ENCODE data around the gene NOD1.
"Not testable (repeated sequence)": the region's sequence is repeated elsewhere in the genome, so short reads cannot be mapped to it uniquely, and the experiment has no call there.

The NOD1 gene, protein sequence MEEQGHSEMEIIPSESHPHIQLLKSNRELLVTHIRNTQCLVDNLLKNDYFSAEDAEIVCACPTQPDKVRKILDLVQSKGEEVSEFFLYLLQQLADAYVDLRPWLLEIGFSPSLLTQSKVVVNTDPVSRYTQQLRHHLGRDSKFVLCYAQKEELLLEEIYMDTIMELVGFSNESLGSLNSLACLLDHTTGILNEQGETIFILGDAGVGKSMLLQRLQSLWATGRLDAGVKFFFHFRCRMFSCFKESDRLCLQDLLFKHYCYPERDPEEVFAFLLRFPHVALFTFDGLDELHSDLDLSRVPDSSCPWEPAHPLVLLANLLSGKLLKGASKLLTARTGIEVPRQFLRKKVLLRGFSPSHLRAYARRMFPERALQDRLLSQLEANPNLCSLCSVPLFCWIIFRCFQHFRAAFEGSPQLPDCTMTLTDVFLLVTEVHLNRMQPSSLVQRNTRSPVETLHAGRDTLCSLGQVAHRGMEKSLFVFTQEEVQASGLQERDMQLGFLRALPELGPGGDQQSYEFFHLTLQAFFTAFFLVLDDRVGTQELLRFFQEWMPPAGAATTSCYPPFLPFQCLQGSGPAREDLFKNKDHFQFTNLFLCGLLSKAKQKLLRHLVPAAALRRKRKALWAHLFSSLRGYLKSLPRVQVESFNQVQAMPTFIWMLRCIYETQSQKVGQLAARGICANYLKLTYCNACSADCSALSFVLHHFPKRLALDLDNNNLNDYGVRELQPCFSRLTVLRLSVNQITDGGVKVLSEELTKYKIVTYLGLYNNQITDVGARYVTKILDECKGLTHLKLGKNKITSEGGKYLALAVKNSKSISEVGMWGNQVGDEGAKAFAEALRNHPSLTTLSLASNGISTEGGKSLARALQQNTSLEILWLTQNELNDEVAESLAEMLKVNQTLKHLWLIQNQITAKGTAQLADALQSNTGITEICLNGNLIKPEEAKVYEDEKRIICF

DNA sequence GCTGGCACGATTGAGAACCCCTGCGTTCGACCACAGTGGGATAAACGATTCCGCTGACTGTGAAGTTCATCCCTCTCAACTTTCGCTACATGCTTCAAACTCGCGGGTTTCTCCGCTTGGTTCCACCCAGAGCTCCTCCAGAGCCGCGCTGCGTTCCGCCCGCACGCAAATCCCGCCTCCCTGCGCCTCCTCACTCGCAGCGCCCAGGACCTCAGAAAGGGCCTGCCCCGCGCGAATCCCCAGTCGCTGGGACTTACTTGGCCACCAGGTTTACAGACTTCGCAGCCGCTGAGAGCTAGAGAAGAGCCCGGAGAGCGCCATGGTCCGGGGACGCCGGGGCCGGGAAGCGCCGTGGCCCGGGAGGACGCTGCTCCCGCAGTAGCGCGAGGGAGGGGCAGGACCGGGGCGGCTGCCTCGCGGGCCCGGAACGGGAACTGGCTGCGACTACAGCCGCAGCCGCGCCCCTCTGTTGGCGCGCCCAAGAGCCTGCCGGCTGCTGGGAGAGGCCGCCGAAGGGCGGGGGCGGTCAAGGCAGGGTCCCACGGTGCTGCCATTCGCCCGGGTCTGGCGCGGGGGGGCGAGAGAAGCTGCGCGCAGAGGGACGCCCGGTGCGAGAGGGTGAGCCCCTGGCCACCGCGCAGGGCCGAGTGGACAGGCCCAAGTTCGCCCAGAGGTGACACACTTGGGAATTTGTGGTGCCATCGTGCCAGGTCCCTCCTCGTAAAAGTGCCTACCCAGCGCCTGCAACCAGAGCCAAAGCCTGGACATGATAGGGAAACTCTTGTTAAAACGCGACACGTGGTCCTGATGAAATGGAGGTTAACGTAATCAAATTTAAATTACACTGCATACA, at the start of gene NOD1:
Gene NOD1 (minus strand): TSS at position 436 of the 853 bp plus-strand sequence. CDS start 21,863 bp downstream, outside the sequence.
- DNase-seq = peak; percentile 73

DNA sequence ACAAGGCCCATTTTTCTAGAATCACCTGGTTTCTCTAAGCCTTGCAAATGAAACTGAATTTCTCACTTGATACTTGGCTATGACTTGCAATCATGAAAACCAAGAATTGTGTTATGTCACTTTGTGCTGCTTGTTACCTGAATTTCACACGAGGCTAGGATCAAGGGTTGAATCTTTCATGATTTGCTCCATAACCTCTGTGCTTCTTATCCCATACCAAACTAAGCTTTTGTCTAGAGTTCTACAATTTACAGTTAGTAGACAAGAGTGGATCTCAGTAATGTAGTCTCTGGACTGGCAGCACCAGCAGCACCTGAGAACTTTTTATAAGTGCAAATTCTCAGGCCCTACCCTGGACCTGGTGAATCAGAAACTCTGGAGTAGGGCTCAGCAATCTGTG, 48.7 kb upstream of the NOD1 start:
- DNase-seq = not testable (repeated sequence)

DNA sequence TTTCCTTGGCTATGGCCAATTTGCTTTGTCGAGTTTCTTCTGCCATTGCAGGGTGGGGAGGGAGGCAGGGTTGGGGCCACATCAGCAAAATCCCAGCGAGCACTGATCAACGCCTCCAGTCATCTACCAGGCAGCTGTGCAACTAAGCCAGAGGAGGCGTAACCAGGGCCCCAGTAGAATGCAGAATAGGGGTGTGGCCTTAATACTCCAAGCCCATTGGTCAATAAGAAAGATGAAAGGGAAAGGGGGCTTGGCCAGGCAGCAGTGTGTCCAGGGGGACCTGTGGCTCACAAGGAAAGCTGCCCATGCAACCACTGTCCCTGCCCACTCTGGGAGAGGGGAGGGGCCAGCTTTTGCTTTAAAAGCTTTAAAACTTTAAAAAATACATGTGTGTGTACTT, 47.6 kb upstream of the NOD1 start:
- no peak for DNase-seq

DNA sequence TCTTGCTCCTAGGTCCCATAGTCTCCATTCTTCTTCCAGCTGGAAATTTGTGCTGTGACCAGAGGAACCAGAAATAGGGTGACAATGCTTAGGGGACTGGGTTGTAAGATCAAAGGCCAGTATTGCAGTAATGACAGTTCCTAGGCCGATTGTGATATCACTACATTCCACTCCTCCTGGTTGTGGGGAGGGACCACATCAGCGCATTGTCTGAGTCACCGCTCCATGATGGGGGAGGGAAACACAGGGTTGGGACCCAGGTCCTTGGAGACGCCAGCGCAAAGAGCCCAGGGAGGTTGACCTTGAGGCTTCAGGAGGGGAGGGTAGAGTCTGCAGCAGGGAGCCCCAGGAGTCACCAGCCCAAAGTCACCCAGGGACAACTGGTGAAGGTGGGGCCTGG, 46.8 kb upstream of the NOD1 start:
- no peak for DNase-seq

DNA sequence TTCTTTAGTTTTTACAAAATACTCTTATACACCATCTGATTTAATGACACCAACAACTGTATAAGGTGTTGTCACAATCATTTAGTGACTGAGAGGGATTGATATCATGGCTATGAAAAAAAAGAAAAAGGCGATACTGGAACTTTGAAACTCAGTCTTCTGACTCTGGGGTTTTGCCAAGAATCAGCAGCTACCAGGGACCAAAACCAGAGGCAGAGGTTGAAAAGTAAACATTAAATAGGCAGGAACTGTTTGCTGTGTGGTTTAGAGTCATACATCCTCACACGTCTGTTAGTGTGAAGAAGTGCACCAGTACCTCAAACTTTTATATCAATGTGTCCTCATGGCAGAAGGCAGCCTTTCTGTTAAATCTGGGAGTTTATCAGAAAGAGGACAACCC, 46.0 kb upstream of the NOD1 start:
- DNase-seq = no peak

DNA sequence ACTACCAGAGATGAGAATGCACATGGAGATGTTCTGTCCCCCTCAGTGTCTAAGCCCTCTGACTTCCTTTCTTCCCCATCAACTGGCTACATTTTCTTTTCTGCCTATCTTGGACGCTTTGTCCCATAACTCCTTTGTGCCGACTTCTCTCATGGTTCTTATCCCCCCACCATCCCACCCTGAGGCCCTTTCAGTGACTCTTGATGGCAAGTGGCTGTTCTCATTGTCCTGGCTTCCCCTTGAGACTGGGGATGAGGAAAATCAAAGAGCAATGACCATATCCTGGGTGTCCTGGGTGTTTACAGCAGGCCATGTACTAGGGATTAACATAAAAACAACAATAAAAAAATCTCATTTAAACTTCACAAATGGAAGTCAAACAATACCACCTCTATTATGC, 44.9 kb upstream of the NOD1 start:
- DNase-seq = no peak

DNA sequence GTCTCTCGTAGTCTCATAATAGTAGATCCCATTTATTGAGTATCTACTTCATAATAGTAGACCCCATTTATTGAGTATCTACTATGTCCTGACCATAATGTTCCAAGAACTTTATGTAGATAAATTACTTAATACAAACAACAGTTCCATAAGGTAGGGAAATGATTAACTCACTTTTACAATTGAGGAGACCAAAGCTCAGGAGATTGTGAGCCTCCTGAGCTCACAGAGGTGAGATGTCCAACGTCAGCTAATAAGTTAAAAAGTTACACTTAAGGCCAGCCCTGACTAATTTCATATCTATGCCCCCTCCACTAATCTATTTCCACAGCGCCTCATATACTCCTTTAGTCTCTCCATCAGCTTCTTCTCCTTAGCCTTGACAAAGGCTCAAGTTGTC, 43.6 kb upstream of the NOD1 start:
- no peak for DNase-seq

DNA sequence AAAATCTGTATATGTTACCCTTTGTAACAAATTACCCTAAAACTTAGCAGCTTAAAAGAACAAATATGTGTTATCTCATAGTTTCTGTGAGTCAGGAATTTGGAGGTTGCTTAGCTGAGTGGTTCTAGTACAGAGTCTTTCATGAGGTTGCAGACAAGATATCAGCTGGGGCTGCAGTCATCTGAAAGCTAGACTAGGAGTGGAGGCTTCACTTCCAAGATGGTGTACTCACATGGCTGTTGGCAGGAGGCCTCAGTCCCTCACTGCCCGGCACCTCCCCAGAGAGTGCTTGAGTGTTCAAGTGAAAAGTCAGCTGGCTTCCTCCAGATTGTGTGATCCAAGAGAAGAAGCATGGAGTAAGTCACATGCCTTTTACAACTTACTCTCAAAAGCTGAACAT, 42.9 kb upstream of the NOD1 start:
- DNase-seq = no peak

DNA sequence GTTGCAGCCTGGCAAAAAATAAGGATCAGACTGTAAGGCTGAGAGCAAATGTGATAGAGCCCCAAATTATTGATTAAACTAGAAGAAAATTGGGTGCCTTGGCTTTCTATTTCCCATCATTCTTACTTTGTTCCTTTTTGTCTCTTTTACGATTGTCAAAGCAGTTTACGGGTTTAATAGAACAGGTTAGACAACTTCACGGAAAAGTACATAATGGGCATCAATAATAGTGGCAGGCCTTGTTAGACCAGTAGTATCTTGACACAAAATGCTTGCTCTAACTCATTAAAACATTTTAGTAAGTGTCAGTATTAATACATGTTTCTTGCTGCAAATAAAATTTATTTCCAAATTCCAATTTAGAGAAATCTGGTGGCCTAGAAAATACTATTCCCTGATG, 40.5 kb upstream of the NOD1 start:
- no peak for DNase-seq

DNA sequence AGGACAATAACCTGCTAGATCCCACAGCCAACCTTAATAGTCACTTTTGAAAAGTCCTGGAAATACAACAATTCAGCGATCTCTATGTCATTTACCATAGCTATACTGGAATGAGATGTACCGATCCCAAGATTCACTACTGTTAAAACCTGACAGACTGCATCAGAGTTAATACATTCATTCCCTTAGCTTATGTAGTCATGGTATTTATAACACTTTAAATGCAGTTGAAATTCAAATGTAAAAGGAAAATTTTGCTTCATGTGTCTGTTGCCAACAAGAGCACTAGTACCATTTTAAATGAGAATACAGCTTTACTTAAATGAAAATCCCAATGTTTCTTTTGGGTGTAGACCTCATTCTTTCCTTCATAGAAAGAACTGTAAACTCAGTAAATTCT, 37.2 kb upstream of the NOD1 start:
- no peak for DNase-seq

DNA sequence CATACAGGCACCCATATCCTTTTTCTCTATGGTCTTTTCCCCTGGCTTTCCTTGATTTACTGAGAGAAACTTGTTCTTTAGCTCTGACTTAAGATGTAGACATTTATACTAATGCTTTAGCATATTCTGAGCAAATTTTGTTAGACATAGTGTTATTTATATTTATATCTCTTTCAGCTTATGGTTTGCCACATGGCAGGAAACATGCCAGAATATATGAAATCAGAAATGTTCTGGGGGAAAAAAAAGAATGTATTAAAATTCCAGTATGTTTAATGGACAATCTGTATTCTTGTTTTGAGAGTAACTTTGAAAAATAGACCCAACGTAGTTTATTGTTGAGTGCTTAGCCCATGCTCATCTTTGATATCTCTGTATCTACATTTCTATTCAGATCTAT, 36.2 kb upstream of the NOD1 start:
- no peak for DNase-seq

DNA sequence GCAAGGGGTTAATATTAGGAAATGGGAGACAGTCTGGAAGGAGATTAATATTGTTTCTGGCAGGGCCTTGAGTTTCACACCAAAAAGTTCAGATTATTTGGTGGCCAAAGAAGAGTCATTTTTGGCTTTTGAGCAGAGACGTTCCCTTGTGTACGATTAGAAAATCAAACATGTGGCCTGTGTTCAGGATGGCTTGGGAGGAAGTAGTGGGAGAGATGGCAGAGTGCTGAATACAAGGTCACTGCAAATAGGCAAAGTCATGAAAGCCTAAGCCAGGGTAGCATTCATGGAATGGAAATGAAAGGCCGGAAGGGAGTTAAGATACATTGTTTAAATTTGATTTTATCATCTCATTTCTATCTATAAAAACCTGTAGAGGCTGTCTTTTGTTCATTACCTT, 35.6 kb upstream of the NOD1 start:
- no peak for DNase-seq

DNA sequence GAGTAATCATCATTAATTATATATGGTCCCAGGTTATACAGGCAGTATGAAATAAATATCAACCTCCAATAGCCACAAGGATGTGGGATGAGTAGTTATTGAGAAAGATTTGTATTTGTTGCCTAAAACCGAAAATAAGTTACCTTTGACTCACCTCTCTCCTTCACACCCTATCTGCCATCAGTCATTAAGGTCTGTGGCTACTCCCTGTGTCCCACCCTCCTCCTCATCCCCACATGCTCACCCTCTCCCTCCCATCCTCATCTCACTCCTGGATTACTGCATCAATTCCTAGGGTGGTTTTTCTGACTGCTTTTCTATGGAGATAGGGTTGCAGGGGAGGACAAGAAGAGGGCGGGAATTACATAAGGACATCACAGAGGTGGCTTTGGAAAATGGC, 35.2 kb upstream of the NOD1 start:
- DNase-seq = no peak

DNA sequence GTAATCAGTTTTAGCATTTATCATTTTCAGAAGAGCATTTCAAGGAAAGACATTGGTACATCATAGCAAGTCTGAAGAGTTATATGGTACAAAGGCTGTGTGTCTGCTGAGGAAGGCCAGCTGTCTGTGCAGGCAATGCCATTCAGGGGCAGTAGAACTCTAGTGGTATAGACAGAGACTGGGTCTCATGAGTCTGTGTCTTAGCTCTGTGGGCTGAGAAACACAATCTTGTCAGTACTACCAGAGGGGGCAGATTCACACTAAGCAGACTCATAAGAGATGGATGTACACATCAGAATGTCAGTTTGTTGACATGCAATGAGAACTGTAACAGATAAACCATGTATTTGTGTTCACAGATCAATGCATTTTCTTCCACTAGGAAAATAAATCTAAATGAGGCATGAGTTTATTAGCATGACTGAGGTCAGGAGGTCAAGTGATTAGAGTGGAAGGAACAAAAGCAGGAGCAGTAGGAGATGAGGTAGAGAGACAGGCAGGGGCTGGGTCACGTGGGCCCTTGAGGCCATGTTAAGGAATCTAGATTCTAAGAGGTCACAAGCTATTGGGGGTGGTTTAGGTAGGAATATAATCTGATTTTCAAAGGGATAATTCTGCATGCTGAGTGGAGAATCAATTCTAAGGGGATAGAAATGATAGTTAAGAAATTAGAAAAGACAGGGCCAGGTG, 33.5 kb upstream of the NOD1 start:
- no peak for DNase-seq

DNA sequence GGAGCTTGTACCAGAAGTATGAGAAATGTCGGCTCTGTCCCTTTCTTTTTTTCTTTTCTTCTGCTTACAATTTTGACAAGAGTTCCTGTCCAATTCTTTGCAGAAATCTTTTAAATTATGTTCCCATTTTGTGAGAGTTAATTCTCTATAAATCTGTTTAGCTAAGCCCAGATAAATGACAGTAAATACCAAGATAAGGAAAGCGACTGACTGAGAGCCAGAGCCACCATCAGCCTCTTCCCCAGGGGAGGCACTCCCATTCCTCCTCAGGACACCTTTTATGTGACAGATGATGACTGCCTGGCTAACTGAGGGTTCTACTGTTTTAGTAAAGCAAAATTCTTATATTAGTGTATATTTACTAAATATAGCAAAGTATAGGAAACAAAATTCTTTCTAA, 32.9 kb upstream of the NOD1 start:
- DNase-seq = no peak

DNA sequence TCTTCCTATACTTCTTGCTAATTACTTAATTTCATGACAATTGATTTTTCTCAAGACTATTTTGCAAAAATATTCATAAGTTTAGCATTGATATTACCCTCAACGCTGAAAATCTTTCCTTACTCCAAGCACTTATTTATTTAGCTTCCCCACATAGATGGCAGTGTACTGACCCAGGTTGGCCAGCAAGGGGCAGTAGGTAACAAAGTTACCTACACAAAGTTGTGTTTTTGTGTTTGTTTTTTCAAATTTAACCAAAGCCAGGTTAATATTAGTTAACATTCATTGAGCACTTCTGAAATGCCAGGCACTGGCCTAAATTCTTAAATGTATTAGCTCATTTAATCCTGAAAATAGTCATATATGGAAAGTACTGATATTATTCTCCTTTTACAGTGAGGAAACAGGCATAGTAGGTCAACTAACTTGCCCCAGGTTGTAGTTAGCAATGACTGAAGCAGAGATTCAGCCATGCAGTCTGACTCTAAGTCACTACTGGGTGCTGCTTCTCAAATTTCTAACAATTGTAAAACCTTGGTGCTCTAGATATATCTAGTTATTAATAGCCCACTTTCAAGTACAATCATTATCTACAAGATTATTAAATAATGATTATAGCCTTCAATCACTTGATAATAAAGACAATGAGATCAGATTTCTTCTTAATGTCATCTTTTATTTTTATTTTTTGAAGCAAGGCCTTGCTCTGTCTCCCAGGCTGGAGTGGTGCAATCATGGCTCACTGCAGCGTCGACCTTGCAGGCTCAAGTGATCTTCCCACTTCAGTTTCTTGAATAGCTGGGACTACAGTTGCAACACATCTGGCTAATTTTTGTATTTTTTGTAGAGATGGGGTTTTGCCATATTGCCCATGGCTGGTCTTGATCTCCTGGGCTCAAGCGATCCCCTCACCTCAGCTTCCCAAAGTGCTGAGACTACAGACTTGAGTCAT, 31.8 kb upstream of the NOD1 start:
- no peak for DNase-seq

DNA sequence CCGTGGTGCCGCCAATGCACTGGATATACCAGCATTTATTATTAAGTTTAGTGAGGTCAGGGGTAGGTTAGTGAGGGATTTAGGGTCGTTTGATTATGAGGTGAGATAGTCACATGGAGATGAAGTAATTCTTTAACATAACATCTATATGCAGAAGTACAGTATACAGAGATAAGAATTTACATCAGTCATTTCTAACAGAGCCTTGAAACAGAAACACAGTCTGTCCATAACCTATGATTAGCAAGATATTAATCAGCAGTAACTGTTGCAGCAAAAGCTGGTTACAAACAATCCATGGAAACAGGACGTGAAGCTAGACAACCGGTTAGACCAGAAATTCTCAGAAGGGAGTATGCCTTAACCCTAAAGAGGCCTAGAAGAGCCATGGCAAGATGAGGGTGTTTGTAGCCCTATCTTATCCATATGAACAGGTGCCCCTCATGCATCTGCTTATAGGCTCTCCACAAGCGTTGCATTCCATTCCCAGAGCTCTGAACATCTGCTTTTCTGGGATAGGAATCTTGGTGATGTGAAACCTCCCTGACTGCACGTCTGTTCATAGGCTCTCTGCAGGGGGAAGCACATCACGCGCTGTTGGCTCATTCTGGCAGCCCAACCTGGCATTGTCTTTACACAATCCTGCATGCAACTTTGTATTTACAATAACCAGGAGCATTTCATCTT, 30.7 kb upstream of the NOD1 start:
- not testable (repeated sequence) for DNase-seq

DNA sequence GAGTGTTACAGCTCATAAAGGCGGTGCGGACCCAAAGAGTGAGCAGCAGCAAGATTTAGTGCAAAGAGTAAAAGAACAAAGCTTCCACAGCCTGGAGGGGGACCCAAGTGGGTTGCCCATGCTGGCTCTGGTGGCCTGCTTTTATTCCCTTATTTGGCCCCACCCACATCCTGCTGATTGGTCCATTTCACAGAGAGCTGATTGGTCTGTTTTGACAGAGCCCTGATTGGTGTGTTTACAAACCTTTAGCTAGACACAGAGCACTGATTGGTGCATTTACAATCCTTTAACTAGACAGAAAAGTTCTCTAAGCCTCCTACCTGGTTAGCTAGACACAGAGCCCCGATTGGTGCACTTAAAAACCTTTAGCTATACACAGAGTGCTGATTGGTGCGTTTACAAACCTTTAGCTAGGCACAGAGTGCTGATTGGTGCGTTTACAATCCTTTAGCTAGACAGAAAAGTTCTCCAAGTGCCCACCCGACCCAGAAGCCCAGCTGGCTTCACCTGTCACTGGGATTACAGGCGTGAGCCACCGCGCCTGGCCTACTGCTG, 28.8 kb upstream of the NOD1 start:
- DNase-seq = not testable (repeated sequence)

DNA sequence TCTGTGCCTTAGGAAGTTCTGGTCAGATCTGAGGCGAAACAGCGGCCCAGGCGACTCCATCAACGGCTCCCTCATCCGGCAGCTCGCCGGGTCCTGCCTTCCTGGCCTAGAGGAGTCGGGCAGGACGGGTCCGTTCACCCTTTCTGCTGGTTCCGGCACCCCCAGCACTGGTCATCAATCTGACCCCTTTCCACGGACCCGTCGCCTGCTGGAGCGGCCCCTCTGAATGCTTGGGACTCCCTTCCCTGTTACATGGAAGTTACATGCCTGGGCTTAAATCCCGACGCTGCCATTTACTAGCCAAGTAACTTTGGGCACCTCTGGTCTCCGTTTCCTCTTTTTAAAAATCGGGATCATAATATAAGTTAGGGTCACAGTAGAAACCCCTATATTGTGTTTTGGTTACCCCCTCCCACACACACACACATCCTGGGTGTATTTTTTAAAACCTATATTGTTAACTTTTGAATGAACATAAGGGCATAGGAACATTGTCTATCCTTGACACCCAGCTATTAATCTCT, 26.7 kb upstream of the NOD1 start:
- no peak for DNase-seq

Data from activated T-cell treated with anti-CD3 and anti-CD28 coated beads, Interleukin-2, amount 50 U/mL, for 1 hour (primary cell).